Activated CD4-positive, alpha-beta T cell treated with anti-CD3 and anti-CD28 coated beads, Interleukin-2, amount 10 ng/mL, durations not matched to agents 7 days and 5 days (primary cell): ENCODE results near the gene CHID1. TPM values are rescaled to one million over a fixed set of nuclear protein-coding genes. Genes with fewer than 3 reads are reported as not detected.

Experiments
- CTCF ChIA-PET: fragments of 350-600 bp; sonication (Branson Sonifier 250); formaldehyde crosslinking; loops from one replicate; lab custom pipeline; 2021; ENCODE audit warnings: antibody characterized with exemption; lab: Charles Lee
- POLR2A ChIA-PET: fragments of 350-600 bp; sonication (Branson Sonifier 250); formaldehyde crosslinking; loops from one replicate; lab custom pipeline; 2021; ENCODE audit warnings: antibody characterized with exemption; lab: Charles Lee
- DNase-seq: peaks from one replicate; pipeline ENCODE4 v3.0.0-alpha.2; 2020
- H3K27ac Mint-ChIP-seq: one replicate; pipeline ENCODE4 v1.8.0; 2021; ENCODE audit warnings: mild to moderate bottlenecking, moderate library complexity, mixed read lengths
- H3K27me3 Mint-ChIP-seq: one replicate; pipeline ENCODE4 v1.8.0; 2021; ENCODE audit warnings: mixed read lengths
- H3K36me3 Mint-ChIP-seq: one replicate; pipeline ENCODE4 v1.8.0; 2021; ENCODE audit warnings: low read depth, mixed read lengths
- H3K4me1 Mint-ChIP-seq: one replicate; pipeline ENCODE4 v1.8.0; 2021; ENCODE audit warnings: mixed read lengths
- H3K4me3 Mint-ChIP-seq: one replicate; pipeline ENCODE4 v1.8.0; 2021; ENCODE audit warnings: mild to moderate bottlenecking, moderate library complexity, mixed read lengths
- H3K9me3 Mint-ChIP-seq: one replicate; pipeline ENCODE4 v1.8.0; 2021; ENCODE audit warnings: mixed read lengths
- total RNA-seq, 2 experiments: library from RNA; stranded (reverse); gene quantifications; one replicate each; pipeline ENCODE4 v1.2.3, GENCODE V29; 2021

CHID1 gene
- total RNA-seq, 2 experiments from 2014 or later: 42.6 to 45.5 TPM

- no peaks in the 10 kb centered on the region for H3K36me3 Mint-ChIP-seq
- H3K9me3 Mint-ChIP-seq: no peaks in the 10 kb centered on the region
- no peak for DNase-seq
- no peaks in the 10 kb centered on the region for H3K27me3 Mint-ChIP-seq
- no peak overlapping the region for H3K4me3 Mint-ChIP-seq
- H3K4me1 Mint-ChIP-seq: no peaks in the 10 kb centered on the region
- ChIA-PET CTCF (no interaction called here), POLR2A (no interaction called here)
- H3K27ac Mint-ChIP-seq: no peak overlapping the region
Measured at GRCh38 chr11:871472-871871, 39.1 kb downstream of the CHID1 start.

GRCh38 chr11:870418-870817, 40.2 kb downstream of the CHID1 start:
- Mint-ChIP-seq H3K27ac (no peak overlapping the region), H3K4me3 (no peak overlapping the region), H3K9me3 (no peaks in the 10 kb centered on the region), H3K27me3 (no peaks in the 10 kb centered on the region), H3K36me3 (no peaks in the 10 kb centered on the region), H3K4me1 (no peaks in the 10 kb centered on the region)
- ChIA-PET POLR2A (interaction anchor here (0.6 kb wide), 1 partner anchor 14 kb away, joined by 3 read pairs; no protein-coding TSS in a partner anchor), CTCF (interaction anchor here (1.6 kb wide), 1 partner anchor 22 kb away, joined by 4 read pairs; no protein-coding TSS in a partner anchor)
- DNase-seq: no peak

GRCh38 chr11:870127-870413, 40.5 kb downstream of the CHID1 start:
- Mint-ChIP-seq H3K4me3 (no peak overlapping the region), H3K27ac (no peak overlapping the region), H3K27me3 (no peaks in the 10 kb centered on the region), H3K9me3 (no peaks in the 10 kb centered on the region), H3K36me3 (no peaks in the 10 kb centered on the region), H3K4me1 (no peaks in the 10 kb centered on the region)
- ChIA-PET CTCF (interaction anchor here (1.6 kb wide), 1 partner anchor 21 kb away, joined by 4 read pairs; no protein-coding TSS in a partner anchor), POLR2A (interaction anchor here (0.6 kb wide), 1 partner anchor 14 kb away, joined by 3 read pairs; no protein-coding TSS in a partner anchor)
- DNase-seq: no peak

GRCh38 chr11:869399-870126, 41.0 kb downstream of the CHID1 start:
- ChIA-PET POLR2A (no interaction called here), CTCF (interaction anchor here (1.6 kb wide), 1 partner anchor 21 kb away, joined by 4 read pairs; no protein-coding TSS in a partner anchor)
- no peak overlapping the region for H3K4me3 Mint-ChIP-seq
- no peaks in the 10 kb centered on the region for H3K9me3 Mint-ChIP-seq
- H3K27me3 Mint-ChIP-seq: no peaks in the 10 kb centered on the region
- DNase-seq: no peak
- no peak overlapping the region for H3K27ac Mint-ChIP-seq
- H3K36me3 Mint-ChIP-seq: no peaks in the 10 kb centered on the region
- H3K4me1 Mint-ChIP-seq: no peaks in the 10 kb centered on the region

- DNase-seq: no peak
- H3K4me3 Mint-ChIP-seq: no peak overlapping the region
- H3K27me3 Mint-ChIP-seq: no peaks in the 10 kb centered on the region
- ChIA-PET POLR2A (no interaction called here), CTCF (no interaction called here)
- no peaks in the 10 kb centered on the region for H3K9me3 Mint-ChIP-seq
- no peaks in the 10 kb centered on the region for H3K4me1 Mint-ChIP-seq
- no peaks in the 10 kb centered on the region for H3K36me3 Mint-ChIP-seq
- no peak overlapping the region for H3K27ac Mint-ChIP-seq
Measured at GRCh38 chr11:868802-869201, 41.8 kb downstream of the CHID1 start.

- H3K4me3 Mint-ChIP-seq: no peak overlapping the region
- DNase-seq: no peak
- no peaks in the 10 kb centered on the region for H3K36me3 Mint-ChIP-seq
- no peaks in the 10 kb centered on the region for H3K27me3 Mint-ChIP-seq
- ChIA-PET POLR2A (no interaction called here), CTCF (no interaction called here)
- H3K9me3 Mint-ChIP-seq: no peaks in the 10 kb centered on the region
- no peak overlapping the region for H3K27ac Mint-ChIP-seq
- H3K4me1 Mint-ChIP-seq: no peaks in the 10 kb centered on the region
Measured at GRCh38 chr11:868394-868793, 42.2 kb downstream of the CHID1 start.

GRCh38 chr11:867856-868358, 42.7 kb downstream of the CHID1 start:
- no peak for DNase-seq
- Mint-ChIP-seq H3K4me3 (no peak overlapping the region), H3K36me3 (no peaks in the 10 kb centered on the region), H3K4me1 (no peaks in the 10 kb centered on the region), H3K27me3 (no peaks in the 10 kb centered on the region), H3K9me3 (no peaks in the 10 kb centered on the region), H3K27ac (no peak overlapping the region)
- ChIA-PET POLR2A (no interaction called here), CTCF (interaction anchor here (1.1 kb wide), 1 partner anchor 19 kb away, joined by 3 read pairs; no protein-coding TSS in a partner anchor)

GRCh38 chr11:866481-866880, 44.1 kb downstream of the CHID1 start:
- Mint-ChIP-seq H3K27ac (no peak overlapping the region), H3K36me3 (no peaks in the 10 kb centered on the region), H3K4me3 (no peak overlapping the region), H3K27me3 (no peaks in the 10 kb centered on the region), H3K4me1 (no peaks in the 10 kb centered on the region), H3K9me3 (no peaks in the 10 kb centered on the region)
- ChIA-PET CTCF (no interaction called here), POLR2A (no interaction called here)
- DNase-seq: no peak

GRCh38 chr11:865462-866430, 44.9 kb downstream of the CHID1 start:
- H3K9me3 Mint-ChIP-seq: no peaks in the 10 kb centered on the region

GRCh38 chr11:864898-865297, 45.7 kb downstream of the CHID1 start:
- Mint-ChIP-seq H3K27me3 (no peaks in the 10 kb centered on the region), H3K36me3 (no peaks in the 10 kb centered on the region), H3K9me3 (no peaks in the 10 kb centered on the region), H3K4me1 (no peaks in the 10 kb centered on the region), H3K4me3 (no peak overlapping the region), H3K27ac (no peak overlapping the region)
- CTCF ChIA-PET: no interaction called here
- DNase-seq: no peak
- POLR2A ChIA-PET: no interaction called here

More at GRCh38 chr11:865462-866430, 44.9 kb downstream of the CHID1 start:
- H3K27me3 Mint-ChIP-seq: no peaks in the 10 kb centered on the region
- no peak overlapping the region for H3K27ac Mint-ChIP-seq
- ChIA-PET POLR2A (no interaction called here), CTCF (no interaction called here)
- no peak overlapping the region for H3K4me3 Mint-ChIP-seq
- DNase-seq: no peak
- no peaks in the 10 kb centered on the region for H3K36me3 Mint-ChIP-seq
- no peaks in the 10 kb centered on the region for H3K4me1 Mint-ChIP-seq

GRCh38 chr11:863910-864827, 46.4 kb downstream of the CHID1 start:
- Mint-ChIP-seq H3K27me3 (no peaks in the 10 kb centered on the region), H3K9me3 (no peaks in the 10 kb centered on the region), H3K36me3 (no peaks in the 10 kb centered on the region), H3K4me1 (no peaks in the 10 kb centered on the region), H3K4me3 (no peak overlapping the region), H3K27ac (no peak overlapping the region)
- ChIA-PET CTCF (no interaction called here), POLR2A (no interaction called here)
- no peak for DNase-seq
